HFF-Myc (cell line): ENCODE measurements around the gene EIF1.

Experiments used
- DNase-seq: peaks from one replicate; pipeline ENCODE4 v3.0.0-alpha.2; 2011; ENCODE audit warnings: low read depth; ENCODE audit errors: extremely low read depth
- H3K4me3 ChIP-seq: replicated peaks from 2 replicates; pipeline ENCODE4 v1.5.1; 2011; ENCODE audit warnings: low read depth, mild to moderate bottlenecking, control low read depth, low read length
- TF ChIP-seq, protein P1 (sequence below): IDR thresholded peaks from 2 replicates; pipeline ENCODE4 v1.5.1; 2012; ENCODE audit warnings: mild to moderate bottlenecking, low read depth, low read length, control low read depth; ENCODE audit errors: missing control alignments

The EIF1 gene

DNA sequence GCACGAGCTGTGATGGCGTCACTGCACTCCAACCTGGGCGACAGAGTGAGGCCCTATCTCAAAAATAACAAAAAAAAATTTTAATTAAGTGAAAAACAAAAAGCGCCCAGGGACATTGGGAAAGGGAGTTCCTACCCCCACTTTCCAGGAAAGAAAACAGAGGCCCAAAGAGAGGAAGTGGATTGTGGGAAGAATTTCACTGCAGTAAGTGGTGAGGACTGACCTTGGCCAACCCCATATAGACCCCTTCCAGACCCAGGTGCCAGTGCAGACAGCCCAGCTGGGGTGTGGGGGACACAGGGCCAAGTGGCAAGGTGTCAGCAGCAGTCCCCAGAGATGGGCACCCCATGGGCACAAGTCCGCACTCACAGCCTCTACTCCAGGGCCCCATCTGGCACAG is 35.3 kb upstream of the EIF1 start:
- TF ChIP-seq, protein P1, sequence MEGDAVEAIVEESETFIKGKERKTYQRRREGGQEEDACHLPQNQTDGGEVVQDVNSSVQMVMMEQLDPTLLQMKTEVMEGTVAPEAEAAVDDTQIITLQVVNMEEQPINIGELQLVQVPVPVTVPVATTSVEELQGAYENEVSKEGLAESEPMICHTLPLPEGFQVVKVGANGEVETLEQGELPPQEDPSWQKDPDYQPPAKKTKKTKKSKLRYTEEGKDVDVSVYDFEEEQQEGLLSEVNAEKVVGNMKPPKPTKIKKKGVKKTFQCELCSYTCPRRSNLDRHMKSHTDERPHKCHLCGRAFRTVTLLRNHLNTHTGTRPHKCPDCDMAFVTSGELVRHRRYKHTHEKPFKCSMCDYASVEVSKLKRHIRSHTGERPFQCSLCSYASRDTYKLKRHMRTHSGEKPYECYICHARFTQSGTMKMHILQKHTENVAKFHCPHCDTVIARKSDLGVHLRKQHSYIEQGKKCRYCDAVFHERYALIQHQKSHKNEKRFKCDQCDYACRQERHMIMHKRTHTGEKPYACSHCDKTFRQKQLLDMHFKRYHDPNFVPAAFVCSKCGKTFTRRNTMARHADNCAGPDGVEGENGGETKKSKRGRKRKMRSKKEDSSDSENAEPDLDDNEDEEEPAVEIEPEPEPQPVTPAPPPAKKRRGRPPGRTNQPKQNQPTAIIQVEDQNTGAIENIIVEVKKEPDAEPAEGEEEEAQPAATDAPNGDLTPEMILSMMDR: no peak
- H3K4me3 ChIP-seq: no peak overlapping the region
- DNase-seq: no peak

DNA sequence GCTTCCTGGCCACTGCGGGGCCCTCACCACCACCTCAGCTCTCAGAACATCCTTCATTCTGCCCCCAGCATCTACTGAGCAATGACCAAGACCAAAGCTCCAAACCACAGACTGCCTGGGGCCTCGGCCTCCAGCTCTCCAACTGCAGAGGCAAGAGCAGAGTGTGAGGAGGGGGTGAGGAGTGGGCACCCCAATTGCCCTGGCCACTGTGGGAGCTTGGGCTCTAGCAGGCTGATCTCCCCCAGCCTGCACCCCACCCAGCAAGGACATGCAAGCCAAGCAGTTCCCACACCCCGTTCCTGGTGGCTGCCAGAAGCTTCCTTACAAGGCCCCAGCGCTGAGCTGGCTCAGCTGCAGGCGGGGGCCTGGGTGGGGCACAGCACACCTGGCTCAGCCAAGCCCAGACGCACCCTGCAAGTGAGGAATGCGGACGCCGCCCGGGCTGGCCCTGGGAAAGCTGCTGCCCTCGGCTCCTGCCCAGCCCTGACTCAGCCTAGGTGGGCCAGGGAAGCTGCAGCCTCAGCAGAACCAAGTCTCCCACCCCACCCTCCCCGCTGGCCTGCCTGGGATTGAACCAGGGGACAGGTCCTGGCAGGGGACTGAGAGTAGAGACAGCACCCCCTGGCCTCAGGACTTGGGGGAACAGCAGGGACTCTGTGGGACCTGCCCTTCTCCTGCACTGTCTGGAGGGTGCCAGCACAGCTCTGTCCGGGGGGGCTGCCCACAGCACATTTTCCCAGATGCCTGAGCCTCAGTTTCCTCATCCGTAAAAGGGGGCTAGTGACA is 34.6 kb upstream of the EIF1 start:
- no peak for DNase-seq
- no peak overlapping the region for H3K4me3 ChIP-seq
- TF ChIP-seq, protein P1: no peak

DNA sequence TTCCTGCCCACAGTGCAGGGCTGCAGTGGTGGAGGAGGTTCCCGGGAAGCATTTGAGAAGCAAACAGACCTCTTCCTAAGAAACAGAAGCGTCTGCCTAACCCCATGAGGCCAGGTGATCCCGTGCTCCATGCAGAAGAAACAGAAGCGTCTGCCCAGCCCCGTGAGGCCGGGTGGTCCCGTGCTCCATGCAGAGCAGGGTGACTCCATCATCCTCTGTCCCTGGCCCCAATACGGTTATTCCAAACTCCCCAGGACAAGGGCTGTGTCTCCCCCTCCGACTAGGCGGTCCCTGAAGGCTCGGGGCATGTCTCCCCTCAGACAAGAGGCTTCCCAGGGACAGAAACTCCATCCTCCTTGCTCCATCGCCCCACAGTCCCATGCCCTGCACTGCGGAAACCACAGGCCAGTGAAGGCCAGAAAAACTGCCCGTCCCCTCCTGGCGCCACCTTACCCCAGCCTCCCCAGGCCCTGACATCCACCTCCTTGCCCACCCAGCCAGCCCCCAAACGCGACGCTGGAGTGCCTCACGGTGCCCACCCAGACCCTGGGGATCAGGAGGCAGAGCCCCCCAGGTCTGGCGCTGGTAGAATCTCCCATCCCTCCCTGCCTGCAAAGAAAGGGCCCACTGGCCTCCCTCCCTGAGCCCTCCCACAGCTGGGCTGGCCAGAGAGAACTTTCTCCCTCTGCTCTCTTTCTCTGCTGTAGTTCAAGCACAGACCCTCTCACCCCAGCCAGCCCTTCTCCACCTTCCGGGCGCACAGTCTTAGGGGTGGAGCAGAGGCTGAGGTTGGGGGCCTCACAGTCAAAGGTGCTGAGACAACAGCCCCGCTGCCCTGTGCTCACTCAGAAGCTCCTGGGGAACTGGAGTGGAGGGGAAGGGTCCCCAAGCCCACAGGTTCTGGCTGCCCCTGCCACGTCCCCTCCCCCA is 33.7 kb upstream of the EIF1 start:
- H3K4me3 ChIP-seq: no peak overlapping the region
- TF ChIP-seq, protein P1: no peak
- no peak for DNase-seq

DNA sequence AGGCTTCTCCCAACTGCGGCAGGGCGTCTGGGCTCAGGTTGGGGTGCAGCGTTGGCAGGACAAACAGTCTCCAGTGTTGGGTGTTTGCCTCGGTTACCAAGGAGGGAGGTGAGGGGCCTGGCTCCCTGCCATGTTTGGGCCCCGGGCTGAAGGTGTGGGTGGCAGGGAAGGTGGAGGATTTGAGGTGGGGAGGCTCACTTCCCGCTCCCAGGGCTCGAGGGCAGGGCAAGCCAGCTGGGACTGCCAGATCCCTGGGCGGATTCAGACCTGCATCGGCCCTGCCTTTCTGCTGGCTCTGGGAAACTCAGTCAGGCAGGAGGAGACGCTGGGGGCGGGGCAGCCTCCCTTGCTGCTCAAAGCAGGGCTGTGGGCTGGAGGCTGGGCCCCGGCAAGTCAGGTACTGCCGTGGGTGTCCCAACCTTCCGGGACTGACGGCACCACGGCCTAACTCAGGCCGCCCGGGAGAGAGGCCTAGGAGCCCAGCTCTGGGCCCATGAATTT is 33.0 kb upstream of the EIF1 start:
- TF ChIP-seq, protein P1: no peak
- no peak overlapping the region for H3K4me3 ChIP-seq
- no peak for DNase-seq

DNA sequence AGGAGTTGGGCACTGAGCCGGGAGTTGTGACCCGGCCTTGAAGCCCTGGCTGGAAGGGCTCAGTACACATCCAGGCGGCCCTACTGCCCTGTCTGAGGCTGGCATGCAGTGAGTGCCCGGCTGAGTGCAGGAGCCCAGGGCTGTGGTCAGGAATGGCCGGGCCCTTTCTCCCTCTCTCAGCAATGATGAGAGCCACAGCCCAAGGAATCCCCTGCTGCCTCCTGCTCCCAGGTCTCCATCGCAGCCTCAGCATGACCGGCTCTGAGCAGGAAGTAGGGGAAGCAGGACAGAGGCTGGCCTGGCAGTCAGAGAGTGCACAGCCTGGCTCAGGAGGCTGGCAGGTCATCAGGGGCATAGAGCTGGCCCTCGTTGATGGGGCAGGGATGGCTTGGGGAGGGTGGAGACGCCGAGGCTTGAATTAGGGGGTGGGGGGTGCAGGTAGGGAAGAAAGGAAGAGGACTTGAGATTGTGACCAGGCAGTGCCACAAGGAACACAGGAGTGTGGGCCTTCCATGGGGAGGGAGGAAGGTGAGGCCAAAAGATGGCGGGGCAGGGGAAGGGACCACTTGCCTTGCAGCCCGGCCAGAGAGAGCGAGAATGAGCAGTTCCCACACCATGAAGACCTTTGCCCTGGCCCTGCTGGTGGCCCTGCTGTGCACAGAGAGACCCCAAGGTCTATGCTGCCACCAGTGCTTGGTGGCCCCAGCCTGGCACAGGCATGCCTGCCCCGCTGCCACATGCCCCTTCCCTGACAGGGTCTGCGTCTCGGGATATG is 32.2 kb upstream of the EIF1 start:
- no peak for DNase-seq
- H3K4me3 ChIP-seq: no peak overlapping the region
- TF ChIP-seq, protein P1: no peak

DNA sequence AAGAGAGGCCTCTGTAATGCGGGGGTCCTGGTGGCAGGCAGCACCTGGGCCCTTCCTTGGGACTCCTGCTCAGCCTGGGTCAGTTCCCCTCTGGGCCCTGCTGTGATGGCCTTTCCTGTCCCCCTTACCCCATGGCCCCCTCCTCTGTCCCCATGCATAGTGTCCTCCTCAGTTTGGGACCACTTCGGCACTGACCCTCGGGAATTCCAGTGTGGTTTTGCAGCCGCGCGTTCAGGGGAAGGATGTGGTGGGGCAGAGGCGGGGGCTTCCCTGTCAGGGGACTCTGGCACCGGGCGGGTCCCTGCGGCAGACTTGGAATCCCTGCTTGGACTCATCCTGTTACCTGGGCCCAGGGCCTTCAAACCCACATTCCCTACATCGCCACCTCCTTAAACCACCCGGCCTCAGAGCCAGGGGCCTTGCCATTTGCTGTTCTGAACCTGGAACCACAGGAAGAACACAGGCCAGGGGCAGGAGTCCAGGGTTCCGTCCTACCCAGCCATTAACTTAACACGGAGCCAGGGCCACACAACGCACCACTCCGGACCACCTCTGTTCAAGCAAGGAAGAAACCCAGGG is 31.4 kb upstream of the EIF1 start:
- no peak for DNase-seq
- TF ChIP-seq, protein P1: no peak

More for the DNA sequence above, 31.4 kb upstream of the EIF1 start:
- H3K4me3 ChIP-seq: no peak overlapping the region
